Measurements from ENCODE around the gene CEP63.

- TF ChIP-seq CTCF (IDR thresholded peaks at IDR 0.05) (no peak), POLR2AphosphoS5 (IDR thresholded peaks at IDR 0.05) (no peak), POLR2A (IDR thresholded peaks at IDR 0.05; ENCODE audit: low read depth) (no peak)
Observed at GRCh38 chr3:134610432-134611385, 124.9 kb downstream of the CEP63 start.
